NOMO-1 treated with DMSO at 0.1 percent for 48 hours (cell line): ENCODE measurements around the gene USP43.
"Not testable (repeated sequence)": the region's sequence is repeated elsewhere in the genome, so short reads cannot be mapped to it uniquely, and the experiment has no call there.

Source experiments
- DNase-seq: peaks from one replicate; lab custom pipeline; 2025; ENCODE audit not compliant: unreplicated experiment; lab: John Stamatoyannopoulos, UW

USP43 gene, protein sequence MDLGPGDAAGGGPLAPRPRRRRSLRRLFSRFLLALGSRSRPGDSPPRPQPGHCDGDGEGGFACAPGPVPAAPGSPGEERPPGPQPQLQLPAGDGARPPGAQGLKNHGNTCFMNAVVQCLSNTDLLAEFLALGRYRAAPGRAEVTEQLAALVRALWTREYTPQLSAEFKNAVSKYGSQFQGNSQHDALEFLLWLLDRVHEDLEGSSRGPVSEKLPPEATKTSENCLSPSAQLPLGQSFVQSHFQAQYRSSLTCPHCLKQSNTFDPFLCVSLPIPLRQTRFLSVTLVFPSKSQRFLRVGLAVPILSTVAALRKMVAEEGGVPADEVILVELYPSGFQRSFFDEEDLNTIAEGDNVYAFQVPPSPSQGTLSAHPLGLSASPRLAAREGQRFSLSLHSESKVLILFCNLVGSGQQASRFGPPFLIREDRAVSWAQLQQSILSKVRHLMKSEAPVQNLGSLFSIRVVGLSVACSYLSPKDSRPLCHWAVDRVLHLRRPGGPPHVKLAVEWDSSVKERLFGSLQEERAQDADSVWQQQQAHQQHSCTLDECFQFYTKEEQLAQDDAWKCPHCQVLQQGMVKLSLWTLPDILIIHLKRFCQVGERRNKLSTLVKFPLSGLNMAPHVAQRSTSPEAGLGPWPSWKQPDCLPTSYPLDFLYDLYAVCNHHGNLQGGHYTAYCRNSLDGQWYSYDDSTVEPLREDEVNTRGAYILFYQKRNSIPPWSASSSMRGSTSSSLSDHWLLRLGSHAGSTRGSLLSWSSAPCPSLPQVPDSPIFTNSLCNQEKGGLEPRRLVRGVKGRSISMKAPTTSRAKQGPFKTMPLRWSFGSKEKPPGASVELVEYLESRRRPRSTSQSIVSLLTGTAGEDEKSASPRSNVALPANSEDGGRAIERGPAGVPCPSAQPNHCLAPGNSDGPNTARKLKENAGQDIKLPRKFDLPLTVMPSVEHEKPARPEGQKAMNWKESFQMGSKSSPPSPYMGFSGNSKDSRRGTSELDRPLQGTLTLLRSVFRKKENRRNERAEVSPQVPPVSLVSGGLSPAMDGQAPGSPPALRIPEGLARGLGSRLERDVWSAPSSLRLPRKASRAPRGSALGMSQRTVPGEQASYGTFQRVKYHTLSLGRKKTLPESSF

DNA sequence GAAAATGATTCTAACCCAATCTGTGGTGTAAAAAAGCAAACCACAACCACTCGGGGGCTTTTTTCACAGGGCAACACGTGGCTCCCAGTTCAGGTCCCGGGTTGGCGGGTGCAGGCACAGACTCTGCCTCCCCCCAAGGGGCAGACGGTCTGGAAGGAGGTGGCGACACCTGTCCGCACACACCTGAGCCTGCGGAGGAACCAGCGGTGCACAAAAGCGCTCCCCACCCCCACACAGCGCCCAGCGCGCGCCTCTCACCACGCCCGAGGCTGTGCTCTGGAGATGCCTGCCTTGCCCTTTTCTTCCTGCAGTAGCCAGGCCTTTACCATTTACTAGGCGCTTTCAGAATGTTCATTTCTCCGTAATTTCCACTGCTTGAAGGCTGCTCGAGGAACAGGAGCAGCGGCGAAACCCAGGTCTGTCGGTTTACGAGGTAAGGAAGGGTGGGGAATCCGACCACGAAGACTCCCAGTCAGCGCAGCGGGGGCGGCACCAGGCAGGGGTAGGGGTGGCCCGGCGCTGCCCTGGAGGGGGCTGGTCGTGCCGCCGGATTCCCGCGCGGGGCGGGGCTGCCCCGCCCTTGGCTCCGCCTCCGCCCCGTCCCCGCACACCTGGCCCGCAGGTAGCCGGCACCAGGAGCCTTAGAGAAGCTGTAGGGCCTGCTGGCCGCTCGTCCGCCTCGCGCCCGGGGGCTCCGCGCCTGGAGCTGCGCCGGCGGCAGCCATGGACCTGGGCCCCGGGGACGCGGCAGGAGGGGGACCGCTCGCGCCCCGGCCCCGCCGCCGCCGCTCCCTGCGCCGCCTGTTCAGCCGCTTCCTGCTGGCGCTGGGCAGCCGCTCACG lies at the start of gene USP43:
TSS of gene USP43 (plus strand) at position 608 of the 842 bp plus-strand sequence. CDS start at position 724, 116 bp downstream.
- DNase-seq = peak; percentile 62

DNA sequence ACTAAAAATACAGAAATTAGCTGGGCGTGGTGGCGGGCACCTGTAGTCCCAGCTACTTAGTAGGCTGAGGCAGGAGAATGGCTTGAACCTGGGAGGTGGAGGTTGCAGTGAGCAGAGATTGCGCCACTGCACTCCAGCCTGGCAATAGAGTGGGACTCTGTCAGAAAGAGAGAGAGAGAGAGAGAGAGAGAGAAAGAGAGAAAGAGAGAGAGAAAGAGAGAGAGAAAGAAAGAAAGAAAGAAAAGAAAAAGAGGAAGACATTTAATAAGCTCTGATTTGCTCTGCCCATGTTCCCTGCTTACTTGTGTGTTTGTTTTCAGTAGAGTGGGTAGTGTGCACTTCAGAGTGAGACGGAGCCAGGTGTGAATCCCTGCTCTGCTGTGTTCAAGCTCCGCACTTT lies 47.7 kb upstream of the USP43 start:
- not testable (repeated sequence) for DNase-seq

DNA sequence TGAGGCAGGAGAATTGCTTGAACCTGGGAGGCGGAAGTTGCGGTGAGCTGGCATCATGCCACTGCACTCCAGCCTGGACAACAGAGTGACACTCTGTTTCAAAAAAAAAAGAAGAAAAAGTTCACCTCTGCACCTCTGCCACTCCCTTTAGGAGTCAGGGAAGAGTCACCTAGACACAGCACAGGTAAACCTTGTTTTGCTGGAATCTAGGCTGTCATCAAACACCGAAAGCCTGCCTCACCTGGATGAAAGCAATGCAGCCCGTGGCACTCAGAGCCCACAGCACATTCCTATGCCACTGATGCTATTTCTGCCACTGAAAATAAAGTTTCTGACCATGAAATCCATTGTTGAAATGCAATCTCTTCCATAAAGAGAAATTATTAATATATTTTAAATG lies 46.7 kb upstream of the USP43 start:
- DNase-seq = no peak

DNA sequence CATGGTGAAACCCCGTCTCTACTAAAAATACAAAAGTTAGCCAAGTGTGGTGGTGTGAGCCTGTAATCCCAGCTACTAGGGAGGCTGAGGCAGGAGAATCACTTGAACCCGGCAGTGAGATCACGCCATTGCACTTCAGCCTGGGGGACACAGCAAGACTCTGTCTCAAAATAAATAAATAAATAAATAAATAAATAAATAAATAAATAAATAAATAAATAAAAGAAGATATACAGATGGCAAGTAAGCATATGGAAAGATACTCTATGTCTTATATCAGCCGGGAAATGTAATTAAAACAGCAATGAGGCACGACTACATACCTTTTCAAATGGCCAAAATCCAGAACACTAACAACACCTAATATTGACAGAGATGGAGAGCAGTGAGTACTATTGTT lies 40.7 kb upstream of the USP43 start:
- not testable (repeated sequence) for DNase-seq

DNA sequence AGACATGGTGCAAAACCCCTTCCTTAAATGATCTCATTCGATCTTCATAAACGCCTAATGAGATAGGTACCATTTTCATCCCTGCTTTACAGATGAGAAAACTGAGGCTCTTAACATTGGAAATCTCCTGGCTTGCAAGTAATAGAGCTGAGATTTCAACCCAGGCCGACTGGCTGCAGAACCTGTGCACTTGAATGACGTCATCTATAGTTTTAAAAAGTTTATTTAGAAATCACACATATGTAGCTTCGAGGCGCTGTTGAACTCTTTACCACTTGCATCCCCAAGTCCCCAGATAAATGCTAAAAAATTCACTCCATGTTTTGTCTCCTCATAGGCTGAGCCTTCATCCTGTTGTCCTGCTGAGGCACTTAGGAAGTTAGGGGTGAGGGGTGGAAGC lies 38.9 kb upstream of the USP43 start:
- DNase-seq = no peak

DNA sequence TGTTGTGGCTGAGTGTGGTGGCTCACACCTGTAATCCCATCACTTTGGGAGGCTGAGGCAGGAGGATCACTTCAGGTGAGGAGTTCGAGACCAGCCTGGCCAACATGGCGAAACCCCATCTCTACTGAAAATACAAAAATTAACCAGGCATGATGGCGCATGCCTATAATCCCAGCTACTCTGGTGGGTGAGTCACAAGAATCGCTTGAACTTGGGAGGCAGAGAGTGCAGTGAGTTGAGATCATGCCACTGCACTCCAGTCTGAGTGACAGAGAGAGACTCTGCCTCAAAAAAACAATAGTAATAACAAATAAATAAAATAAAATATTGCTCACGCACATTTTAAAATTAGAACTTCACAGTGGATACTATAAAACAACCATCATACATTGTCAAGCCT lies 38.3 kb upstream of the USP43 start:
- DNase-seq = not testable (repeated sequence)

DNA sequence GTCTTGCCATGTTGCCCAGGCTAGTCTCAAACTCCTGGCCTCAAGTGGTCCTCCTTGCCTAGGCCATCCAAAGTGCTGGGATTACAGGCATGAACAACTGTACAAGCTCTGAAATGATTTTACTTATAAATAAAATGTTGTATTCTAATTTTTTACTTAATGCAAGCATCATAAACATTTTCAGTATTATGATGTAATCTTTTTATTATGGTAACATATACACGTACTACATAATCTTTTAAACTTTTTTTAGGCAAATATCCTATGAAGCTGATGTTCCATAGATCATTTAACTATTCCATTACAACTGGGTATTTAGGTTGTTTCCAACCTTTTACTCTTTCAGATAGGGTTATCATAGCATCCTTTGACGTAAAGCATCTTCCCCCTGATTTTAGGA lies 33.8 kb upstream of the USP43 start:
- DNase-seq = no peak

DNA sequence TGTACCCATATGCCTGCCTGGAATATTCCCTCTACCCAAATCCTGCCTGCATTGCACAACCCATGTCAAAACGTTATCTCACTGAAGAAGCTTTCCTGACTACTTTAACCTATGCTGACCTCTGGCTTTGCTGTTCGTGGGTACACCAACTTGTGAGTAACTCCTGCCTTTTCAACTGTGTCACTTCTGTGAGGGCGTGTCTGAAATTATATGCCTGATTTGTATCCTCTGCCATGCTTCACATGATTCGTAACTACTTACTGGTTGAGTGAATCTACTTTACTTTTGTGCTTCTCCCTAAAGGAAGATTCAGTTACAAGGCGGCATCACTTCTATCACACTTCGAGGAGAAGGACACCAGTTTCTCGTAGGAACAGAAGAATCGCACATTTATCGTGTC lies 33.3 kb upstream of the USP43 start:
- DNase-seq = no peak

DNA sequence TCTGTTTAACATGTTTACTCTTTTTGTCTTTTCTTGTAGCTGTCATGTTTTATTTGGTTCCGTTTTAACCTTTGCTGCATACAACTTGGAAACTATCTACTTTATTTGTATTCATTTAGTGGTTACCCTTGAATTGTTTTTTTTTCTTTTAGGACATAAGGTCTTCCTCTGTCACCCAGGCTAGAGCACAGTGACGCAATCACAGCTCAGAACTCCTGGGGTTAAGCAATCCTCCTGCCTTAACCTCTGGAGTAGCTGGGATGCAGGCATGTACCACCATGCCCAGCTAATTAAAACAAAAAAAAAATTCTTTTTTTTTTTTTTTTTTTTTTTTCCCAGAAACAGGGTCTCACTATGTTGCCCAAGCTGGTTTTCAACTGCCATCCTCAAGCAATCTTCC lies 29.8 kb upstream of the USP43 start:
- no peak for DNase-seq

DNA sequence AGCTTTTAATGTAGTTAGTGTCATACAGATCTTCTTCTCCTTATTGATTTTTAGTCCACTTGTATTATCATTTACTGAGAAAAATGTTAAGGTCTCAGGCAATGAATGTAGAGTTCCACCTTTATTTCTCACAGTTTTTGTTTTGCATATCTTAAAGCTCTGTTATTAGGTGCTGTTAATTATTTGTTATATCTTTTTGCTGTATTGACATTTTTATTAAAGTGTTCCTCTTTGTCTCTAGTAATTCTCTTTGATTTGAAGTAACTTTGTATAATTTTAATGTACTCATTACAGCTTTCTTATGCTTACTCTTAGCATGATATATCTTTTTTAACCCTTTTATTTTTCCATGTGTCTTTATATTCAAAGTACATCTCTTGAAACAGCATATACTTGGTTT lies 22.4 kb upstream of the USP43 start:
- no peak for DNase-seq

DNA sequence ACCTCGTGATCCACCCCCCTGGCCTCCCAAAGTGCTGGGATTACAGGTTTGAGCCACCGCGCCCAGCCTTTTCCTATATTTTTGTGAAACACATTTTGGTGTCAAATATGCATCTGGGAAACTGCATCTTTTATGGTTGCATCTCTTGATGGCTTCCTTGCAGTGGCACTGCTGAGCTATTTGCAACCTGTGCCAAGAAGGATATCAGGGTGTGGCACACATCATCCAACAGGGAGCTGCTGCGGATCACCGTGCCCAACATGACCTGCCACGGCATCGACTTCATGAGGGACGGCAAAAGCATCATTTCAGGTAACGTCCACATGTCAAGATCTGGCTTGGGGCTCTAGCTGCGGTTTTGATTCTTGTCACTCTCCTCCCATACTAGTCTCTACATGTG lies 16.8 kb upstream of the USP43 start:
- DNase-seq = no peak

DNA sequence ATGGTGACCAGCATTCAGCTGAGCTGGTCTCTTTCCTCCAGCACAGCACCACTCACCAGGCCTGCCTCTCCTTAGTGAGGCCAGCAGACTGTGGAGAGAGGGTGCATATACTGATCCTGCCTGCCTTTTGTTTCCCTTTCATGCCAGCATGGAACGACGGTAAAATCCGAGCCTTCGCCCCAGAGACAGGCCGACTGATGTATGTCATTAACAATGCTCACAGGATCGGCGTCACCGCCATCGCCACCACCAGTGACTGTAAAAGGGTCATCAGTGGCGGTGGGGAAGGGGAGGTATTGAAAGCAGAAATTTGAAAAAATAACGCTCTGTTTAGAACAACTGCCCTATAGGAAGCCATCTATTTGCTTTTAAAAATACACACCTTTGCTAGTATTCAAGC lies 12.6 kb upstream of the USP43 start:
- DNase-seq = no peak

DNA sequence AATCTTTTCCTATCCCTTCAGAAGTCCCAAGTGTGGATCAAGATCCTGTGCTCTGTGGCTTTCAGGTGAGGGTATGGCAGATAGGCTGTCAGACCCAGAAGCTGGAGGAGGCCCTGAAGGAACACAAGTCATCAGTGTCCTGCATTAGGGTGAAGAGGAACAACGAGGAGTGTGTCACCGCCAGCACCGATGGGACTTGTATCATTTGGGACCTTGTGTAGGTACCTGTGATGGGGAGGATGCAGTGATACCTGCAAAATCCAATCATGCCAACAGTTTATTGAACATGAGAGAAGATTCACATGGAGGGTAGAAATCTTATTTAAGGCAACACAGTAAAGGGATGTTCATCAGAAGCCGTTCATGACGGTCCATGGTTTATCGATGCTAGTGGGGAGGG lies 10.0 kb upstream of the USP43 start:
- no peak for DNase-seq

DNA sequence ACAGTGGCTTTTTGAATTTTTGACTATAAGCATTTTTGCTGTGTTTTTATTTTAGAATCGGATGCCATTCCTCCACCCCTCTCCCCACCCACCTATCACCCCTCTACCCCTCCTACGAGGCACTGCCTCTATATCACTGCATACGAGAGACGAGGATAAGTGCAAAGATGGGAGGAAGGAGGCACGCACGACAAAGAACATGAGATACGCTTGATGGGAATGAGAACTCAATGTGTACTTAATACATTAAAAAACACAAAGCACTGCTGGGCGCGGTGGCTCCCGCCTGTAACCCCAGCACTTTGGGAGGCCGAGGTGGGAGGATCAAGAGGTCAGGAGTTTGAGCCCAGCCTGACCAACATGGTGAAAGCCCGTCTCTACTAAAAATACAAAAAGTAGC lies 8.8 kb upstream of the USP43 start:
- no peak for DNase-seq

DNA sequence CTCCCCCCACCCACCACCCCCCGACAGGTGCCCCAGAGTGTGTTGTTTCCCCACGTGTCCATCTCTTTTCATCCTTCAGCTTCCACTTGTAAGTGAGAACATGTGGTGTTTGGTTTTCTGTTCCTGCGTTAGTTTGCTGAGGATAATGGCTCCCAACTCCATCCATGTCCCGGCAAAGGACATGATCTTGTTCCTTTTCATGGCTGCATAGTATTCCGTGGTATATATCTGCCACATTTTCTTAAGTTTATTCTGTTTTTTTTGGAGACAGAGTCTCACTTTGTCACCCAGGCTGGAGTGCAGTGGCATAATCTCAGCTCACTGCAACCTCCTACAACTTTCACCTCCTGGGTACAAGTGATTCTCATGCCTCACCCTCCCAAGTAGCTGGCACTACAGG lies 4.9 kb upstream of the USP43 start:
- DNase-seq = not testable (repeated sequence)

DNA sequence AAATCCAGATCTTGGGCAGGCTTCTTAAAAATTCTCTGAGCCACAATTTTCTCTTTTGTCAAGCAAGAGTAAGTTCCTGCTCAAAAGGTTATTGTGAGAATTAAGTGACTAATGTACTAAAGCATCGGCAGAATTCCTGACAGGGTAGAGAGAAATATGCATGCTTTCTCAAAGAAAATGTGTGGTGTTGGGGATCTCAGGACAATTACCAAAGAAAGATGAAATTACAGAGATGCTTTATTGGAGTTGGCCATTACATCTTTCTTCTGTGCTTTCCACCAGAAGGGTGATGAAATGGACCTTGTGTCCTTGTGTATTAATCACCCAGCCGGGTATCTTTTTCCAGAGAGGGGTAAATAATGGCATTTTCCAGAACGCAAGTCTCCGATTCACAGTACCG lies 1.7 kb upstream of the USP43 start:
- no peak for DNase-seq

DNA sequence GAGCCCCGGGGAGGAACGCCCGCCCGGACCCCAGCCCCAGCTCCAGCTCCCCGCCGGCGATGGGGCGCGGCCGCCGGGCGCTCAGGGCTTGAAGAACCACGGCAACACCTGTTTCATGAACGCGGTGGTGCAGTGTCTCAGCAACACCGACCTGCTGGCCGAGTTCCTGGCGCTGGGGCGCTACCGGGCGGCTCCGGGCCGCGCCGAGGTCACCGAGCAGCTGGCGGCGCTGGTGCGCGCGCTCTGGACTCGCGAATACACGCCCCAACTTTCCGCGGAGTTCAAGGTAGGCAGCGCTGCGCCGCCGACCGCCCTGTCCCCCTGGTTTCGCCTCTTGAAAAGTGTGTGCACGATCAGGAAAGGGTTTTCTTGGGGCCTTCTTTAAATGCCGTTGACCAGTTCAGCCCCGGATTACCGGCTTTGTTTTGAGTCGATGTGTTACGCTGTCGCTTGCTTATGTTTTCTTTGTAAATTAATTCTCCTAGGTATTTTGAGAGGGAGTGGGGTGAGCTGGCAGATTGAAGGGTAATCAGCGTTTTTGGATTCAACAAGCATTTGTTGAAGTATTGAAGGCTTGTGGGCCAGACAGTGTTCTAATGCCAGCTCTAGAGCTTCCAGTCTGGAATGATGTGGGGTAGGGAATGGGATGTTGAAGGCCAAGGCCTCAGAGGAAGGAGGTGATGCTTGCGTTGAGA lies 681 bp downstream of the USP43 start:
- peak; percentile 33 for DNase-seq

DNA sequence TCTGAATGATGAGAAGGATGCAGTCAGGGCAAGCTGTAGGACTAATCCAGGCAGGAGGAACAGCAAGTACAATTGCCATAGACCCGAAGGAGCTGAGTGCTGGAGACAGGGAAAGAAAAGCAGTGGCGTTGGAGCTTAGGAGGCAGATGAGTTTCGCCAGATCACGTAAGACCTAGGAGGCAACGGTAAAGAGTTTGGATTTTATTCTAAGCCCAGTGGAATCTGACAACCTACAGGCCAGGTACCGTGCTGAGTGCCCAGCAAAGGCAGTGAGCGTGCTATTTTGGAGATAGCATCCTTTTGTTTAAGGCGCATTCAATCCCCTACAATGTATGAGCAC lies 1.2 kb downstream of the USP43 start:
- DNase-seq = no peak

DNA sequence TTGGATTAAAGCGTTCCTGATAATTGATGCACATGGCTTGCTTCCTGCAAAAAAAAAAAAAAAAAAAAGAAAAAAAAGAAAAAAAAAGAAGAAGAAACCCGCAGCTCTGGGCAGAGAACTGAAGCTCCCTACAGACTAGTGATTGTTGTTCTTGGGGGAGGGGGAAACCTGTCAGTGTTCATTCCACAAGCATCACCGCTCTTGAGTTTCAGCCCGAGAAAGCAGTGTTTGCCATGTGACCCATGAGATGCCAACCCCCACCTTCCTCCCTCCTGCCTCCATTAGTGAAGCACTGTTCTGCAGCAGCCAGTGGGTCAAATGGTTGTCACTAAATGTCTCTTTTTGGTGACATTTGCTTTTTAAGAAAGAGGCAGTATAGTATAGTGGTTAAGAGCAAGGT lies 1.7 kb downstream of the USP43 start:
- DNase-seq = no peak

DNA sequence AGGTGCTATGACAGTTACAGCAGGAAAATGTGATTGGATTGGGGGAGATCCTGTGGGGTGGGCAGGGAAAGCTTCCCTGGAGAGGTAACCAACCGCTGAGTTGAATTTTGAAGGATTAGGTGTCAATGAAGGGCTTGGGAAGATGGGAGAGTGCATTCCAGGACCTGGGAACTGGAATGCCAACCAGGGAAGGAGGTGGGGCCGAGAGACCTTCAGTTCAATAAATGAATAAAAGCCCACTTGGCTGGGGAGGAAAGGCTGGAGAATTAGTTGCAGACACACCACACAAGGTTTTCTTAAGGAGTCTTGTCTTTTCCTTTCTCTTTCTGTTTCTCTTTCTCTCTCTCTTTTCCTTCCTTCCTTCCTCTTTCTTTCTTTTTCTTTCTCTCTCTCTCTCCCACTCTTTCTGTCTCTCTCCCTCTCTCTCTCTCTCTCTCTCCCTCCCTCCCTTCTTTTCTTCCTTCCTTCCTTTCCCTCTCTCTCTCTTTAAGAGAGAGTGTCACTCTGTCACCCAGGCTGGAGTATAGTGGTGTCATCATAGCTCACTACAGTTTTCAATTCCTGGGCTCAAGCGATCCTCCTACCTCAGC lies 3.3 kb downstream of the USP43 start:
- no peak for DNase-seq
